Measurements from ENCODE around the gene C4orf36. TPM values are rescaled to one million over a fixed set of nuclear protein-coding genes. Genes with fewer than 3 reads are reported as not detected.

The C4orf36 gene
- total RNA-seq, 1 donor from 2014 or later: 1.3 TPM

DNA sequence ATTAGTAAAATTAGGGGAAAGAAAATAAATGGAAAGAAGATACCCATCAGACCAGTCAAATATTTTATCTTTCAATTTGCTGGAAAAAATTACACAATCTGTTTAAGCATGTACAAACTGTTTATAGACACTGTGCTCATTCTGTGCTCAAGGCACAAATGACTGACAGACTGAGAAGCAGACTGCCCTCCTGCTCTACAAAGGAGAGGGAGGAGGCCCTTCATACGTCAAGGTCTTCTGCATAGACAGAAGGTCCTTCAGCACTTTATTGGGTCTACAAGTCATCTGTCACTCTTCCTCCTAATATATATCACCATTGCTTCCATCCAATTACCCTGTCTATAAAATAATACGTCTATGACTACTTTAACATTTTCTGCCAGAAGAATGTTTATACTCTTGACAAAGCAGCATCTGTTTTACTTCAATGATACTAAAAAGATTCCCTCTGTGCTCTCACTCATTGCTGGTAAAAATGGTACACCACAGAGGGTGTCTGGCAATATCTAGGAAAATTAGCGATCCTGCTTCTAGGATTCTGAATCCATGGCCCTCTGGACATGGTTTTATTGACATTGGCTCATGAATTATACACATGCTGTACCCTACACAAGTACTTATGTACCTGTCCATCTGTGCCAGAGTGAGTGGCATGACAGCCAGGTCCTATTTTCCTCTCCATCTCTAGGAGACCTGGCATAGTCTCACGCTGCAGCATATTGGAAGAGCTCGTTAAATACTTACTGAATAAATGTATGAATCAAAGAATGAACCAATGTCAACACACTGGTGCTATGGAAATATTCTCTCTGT lies 54.3 kb downstream of the C4orf36 start:
- TF ChIP-seq, protein P1, sequence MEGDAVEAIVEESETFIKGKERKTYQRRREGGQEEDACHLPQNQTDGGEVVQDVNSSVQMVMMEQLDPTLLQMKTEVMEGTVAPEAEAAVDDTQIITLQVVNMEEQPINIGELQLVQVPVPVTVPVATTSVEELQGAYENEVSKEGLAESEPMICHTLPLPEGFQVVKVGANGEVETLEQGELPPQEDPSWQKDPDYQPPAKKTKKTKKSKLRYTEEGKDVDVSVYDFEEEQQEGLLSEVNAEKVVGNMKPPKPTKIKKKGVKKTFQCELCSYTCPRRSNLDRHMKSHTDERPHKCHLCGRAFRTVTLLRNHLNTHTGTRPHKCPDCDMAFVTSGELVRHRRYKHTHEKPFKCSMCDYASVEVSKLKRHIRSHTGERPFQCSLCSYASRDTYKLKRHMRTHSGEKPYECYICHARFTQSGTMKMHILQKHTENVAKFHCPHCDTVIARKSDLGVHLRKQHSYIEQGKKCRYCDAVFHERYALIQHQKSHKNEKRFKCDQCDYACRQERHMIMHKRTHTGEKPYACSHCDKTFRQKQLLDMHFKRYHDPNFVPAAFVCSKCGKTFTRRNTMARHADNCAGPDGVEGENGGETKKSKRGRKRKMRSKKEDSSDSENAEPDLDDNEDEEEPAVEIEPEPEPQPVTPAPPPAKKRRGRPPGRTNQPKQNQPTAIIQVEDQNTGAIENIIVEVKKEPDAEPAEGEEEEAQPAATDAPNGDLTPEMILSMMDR (conservative IDR thresholded peaks at IDR 0.05): no peak
- no peaks in the 10 kb centered on the region for H3K27me3 Mint-ChIP-seq
- H3K27ac Mint-ChIP-seq: no peak overlapping the region
- no peaks in the 10 kb centered on the region for H3K4me1 Mint-ChIP-seq (ENCODE audit: unreplicated experiment)
- no peak for DNase-seq (ENCODE audit: extremely low spot score, unreplicated experiment)
- no peaks in the 10 kb centered on the region for H3K36me3 Mint-ChIP-seq
- H3K9me3 Mint-ChIP-seq: peaks cover 5% of the 10 kb centered on the region
- no peak overlapping the region for H3K4me3 Mint-ChIP-seq

DNA sequence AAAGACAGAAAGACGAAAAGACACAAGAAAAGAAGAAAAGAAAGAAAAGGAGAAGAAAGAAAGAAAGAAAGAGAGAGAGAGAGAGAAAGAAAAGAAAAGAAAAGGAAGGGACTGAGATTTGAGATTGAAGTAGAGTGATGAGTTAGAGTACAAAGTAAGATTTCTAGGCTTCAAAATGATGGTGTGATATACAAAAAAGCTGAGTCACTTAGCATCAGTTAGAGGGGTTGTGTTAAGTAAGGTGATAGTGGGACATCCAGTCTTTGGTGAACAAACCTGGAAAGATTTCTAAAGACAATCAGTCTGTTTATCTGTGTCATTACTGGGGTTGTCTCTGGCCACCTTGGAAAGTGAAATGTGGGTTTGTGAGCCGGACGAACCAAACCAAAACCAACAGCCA lies 56.5 kb downstream of the C4orf36 start:
- peaks cover 10% of the 10 kb centered on the region for H3K4me1 Mint-ChIP-seq (ENCODE audit: unreplicated experiment)
- no peak for DNase-seq (ENCODE audit: extremely low spot score, unreplicated experiment)
- no peak overlapping the region for H3K4me3 Mint-ChIP-seq
- TF ChIP-seq, protein P1 (conservative IDR thresholded peaks at IDR 0.05): no peak
- no peak overlapping the region for H3K27ac Mint-ChIP-seq
- H3K27me3 Mint-ChIP-seq: no peaks in the 10 kb centered on the region
- H3K9me3 Mint-ChIP-seq: peaks cover 13% of the 10 kb centered on the region
- H3K36me3 Mint-ChIP-seq: no peaks in the 10 kb centered on the region

DNA sequence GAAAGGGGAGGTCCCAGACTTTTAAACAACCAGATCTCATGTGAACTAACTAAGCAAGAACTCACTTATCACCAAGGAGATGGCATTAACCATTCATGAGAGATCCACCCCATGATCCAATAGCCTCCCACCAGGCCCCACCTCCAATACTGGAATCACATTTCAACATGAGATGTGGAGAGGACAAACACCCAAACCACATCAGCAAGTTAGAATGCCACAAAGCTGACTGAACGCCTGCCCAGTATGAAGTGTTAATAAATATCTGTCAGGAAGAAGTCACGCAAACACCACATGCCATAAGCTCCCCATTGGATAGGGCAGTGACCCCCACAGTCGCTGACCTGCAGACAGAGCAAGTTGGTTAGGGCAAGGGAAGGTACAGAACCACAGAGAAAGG lies 57.3 kb downstream of the C4orf36 start:
- H3K27ac Mint-ChIP-seq: no peak overlapping the region
- TF ChIP-seq, protein P1 (conservative IDR thresholded peaks at IDR 0.05): no peak
- H3K9me3 Mint-ChIP-seq: peaks cover 13% of the 10 kb centered on the region
- H3K36me3 Mint-ChIP-seq: no peaks in the 10 kb centered on the region
- H3K27me3 Mint-ChIP-seq: no peaks in the 10 kb centered on the region
- no peak for DNase-seq (ENCODE audit: extremely low spot score, unreplicated experiment)
- no peak overlapping the region for H3K4me3 Mint-ChIP-seq
- H3K4me1 Mint-ChIP-seq (ENCODE audit: unreplicated experiment): peaks cover 10% of the 10 kb centered on the region

DNA sequence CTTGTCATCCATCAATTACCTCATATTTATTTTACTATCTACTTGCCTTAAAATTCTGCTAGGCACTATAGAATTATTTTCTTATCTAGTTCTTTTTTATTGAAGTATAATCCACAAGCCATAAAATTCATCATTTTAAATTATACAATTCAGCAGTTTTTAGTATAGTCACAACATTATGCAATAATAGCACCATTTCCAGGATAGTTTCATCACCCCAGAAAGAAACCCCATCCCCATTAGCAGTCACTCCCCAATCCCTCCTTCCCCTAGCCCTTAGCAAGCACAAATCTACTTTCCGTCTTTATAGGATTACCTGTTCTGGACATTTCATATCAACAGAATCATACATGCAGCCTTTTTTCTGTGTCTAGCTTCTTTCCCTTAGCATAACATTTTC lies 58.6 kb downstream of the C4orf36 start:
- Mint-ChIP-seq H3K4me1 (ENCODE audit: unreplicated experiment) (peaks cover 10% of the 10 kb centered on the region), H3K27ac (no peak overlapping the region), H3K27me3 (no peaks in the 10 kb centered on the region), H3K36me3 (no peaks in the 10 kb centered on the region), H3K9me3 (peaks cover 16% of the 10 kb centered on the region), H3K4me3 (no peak overlapping the region)
- no peak for DNase-seq (ENCODE audit: extremely low spot score, unreplicated experiment)
- TF ChIP-seq, protein P1 (conservative IDR thresholded peaks at IDR 0.05): no peak

DNA sequence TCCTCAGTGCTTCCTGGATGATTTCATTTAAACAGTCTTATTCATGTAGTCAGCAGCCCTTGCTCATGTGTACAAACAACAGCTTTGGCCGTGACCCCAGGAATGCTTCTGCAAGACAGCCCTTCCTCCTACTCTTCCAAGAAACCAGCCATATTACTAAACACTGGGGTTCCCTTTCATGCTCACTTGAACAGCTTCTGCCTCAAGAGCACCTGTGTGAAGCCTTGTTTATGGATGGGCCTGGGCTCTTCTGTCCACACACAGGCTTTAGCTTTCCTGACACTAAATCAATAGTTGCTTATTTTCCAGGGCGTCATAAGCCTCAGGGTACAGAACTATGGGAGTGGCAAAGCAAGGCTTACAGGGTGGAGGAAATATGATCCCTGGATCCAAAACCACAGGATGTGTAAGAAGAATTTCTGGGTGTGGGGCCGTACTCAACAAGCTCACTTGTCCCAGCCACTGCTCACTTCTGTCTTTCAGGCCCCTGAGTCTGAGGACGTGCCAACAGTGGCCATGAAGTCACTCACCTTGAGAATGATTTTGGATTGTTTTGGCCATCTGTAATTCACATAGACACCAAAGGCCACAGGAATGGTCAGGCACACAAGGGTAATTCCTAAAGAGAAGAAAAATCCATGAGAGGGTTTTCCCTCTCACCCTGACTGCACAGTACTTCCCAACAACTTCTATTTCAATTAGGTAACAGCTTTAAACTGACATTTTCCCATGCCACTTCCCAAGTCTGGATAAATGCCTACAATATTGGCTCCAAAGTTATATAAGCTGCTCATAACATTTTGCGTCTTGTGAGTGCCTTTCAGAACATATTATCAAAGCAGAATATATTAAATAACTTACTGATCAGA lies 60.7 kb downstream of the C4orf36 start:
- Mint-ChIP-seq H3K4me3 (peak overlapping the region; percentile 46), H3K27ac (peak overlapping the region; percentile 83), H3K4me1 (ENCODE audit: unreplicated experiment) (peaks cover 10% of the 10 kb centered on the region), H3K27me3 (no peaks in the 10 kb centered on the region), H3K36me3 (no peaks in the 10 kb centered on the region), H3K9me3 (peaks cover 18% of the 10 kb centered on the region)
- TF ChIP-seq, protein P1 (conservative IDR thresholded peaks at IDR 0.05): no peak
- DNase-seq (ENCODE audit: extremely low spot score, unreplicated experiment): no peak

Other genes with a start within 250 kb of the C4orf36 start
- not detected in 2 replicates for gene SLC10A6, start 43.0 kb downstream of the C4orf36 start, total RNA-seq (ENCODE audit: low replicate concordance)
- gene AFF1, start 42.6 kb upstream of the C4orf36 start, total RNA-seq (ENCODE audit: low replicate concordance): 39.7 and 55.8 TPM in 2 replicates